H9 (cell line): ENCODE data around the gene ARHGAP26. TPM values are rescaled to one million over a fixed set of nuclear protein-coding genes. Genes with fewer than 3 reads are reported as not detected.

Source experiments
- DNase-seq: peaks from one replicate; pipeline ENCODE4 v3.0.0-alpha.2; 2017
- H2AFZ ChIP-seq: one replicate; pipeline ENCODE4 v1.6.1; 2013; ENCODE audit warnings: mild to moderate bottlenecking, low read length, control low read depth, moderate library complexity
- H2AK5ac ChIP-seq: 2 replicates; pipeline ENCODE4 v1.6.1; 2013; ENCODE audit warnings: low read length, control low read depth, mixed read lengths; ENCODE audit not compliant: insufficient read length
- H2BK120ac ChIP-seq: one replicate; pipeline ENCODE4 v1.6.1; 2013; ENCODE audit warnings: low read depth, mild to moderate bottlenecking, low read length, control low read depth, inconsistent platforms; ENCODE audit not compliant: poor library complexity, severe bottlenecking
- H2BK12ac ChIP-seq: 2 replicates; pipeline ENCODE4 v1.6.1; 2013; ENCODE audit warnings: low read length, control low read depth, mixed read lengths, low read depth; ENCODE audit not compliant: insufficient read length
- H2BK15ac ChIP-seq: 2 replicates; pipeline ENCODE4 v1.6.1; 2013; ENCODE audit warnings: low read depth, low read length, control low read depth
- H2BK20ac ChIP-seq: one replicate; pipeline ENCODE4 v1.6.1; 2013; ENCODE audit warnings: low read depth, mild to moderate bottlenecking, low read length, control low read depth, inconsistent platforms; ENCODE audit not compliant: poor library complexity, severe bottlenecking
- H2BK5ac ChIP-seq: 2 replicates; pipeline ENCODE4 v1.6.1; 2013; ENCODE audit warnings: low read length, control low read depth, mixed read lengths; ENCODE audit not compliant: insufficient read length
- H3K14ac ChIP-seq: 2 replicates; pipeline ENCODE4 v1.6.1; 2013; ENCODE audit warnings: low read length, control low read depth; ENCODE audit not compliant: insufficient read depth
- H3K18ac ChIP-seq: 2 replicates; pipeline ENCODE4 v1.6.1; 2013; ENCODE audit warnings: low read depth, mild to moderate bottlenecking, mixed read lengths, low read length, control low read depth; ENCODE audit not compliant: insufficient read length
- H3K23ac ChIP-seq: 2 replicates; pipeline ENCODE4 v1.6.1; 2013; ENCODE audit warnings: low read length, control low read depth, mixed read lengths, low read depth; ENCODE audit not compliant: insufficient read length
- H3K23me2 ChIP-seq: 2 replicates; pipeline ENCODE4 v1.6.1; 2013; ENCODE audit warnings: low read depth, mild to moderate bottlenecking, mixed read lengths, low read length, control low read depth; ENCODE audit not compliant: insufficient read length, poor library complexity, severe bottlenecking
- H3K27ac ChIP-seq: 2 replicates; pipeline ENCODE4 v1.5.1; 2013; ENCODE audit warnings: low read length, control low read depth, mixed read lengths, low read depth; ENCODE audit not compliant: insufficient read length
- H3K27me3 ChIP-seq: 2 replicates; pipeline ENCODE4 v1.6.1; 2013; ENCODE audit warnings: low read length, control low read depth, inconsistent platforms; ENCODE audit not compliant: insufficient read depth
- H3K4ac ChIP-seq: 2 replicates; pipeline ENCODE4 v1.6.1; 2013; ENCODE audit warnings: low read depth, mild to moderate bottlenecking, control low read depth, inconsistent platforms, low read length, moderate library complexity
- H3K4me1 ChIP-seq: 2 replicates; pipeline ENCODE4 v1.6.1; 2013; ENCODE audit warnings: low read length, control low read depth, inconsistent platforms; ENCODE audit not compliant: insufficient read depth
- H3K4me2 ChIP-seq: 2 replicates; pipeline ENCODE4 v1.6.1; 2013; ENCODE audit warnings: low read length, control low read depth, mixed read lengths; ENCODE audit not compliant: insufficient read length, insufficient read depth
- H3K56ac ChIP-seq: 2 replicates; pipeline ENCODE4 v1.6.1; 2013; ENCODE audit warnings: low read depth, mild to moderate bottlenecking, mixed read lengths, low read length, control low read depth; ENCODE audit not compliant: insufficient read length
- H3K79me1 ChIP-seq: 2 replicates; pipeline ENCODE4 v1.6.1; 2013; ENCODE audit warnings: low read depth, mild to moderate bottlenecking, moderate library complexity, low read length, control low read depth, inconsistent platforms; ENCODE audit not compliant: insufficient read depth, poor library complexity, severe bottlenecking
- H3K79me2 ChIP-seq: 2 replicates; pipeline ENCODE4 v1.6.1; 2013; ENCODE audit warnings: low read length, control low read depth, inconsistent platforms; ENCODE audit not compliant: insufficient read depth
- H3K9ac ChIP-seq: 2 replicates; pipeline ENCODE4 v1.6.1; 2013; ENCODE audit warnings: low read length, control low read depth, mixed read lengths; ENCODE audit not compliant: insufficient read length; ENCODE audit errors: extremely low read depth
- H3K9me3 ChIP-seq: one replicate; pipeline ENCODE4 v1.6.1; 2013; ENCODE audit warnings: low read depth, low read length, inconsistent platforms; ENCODE audit not compliant: control insufficient read depth
- H3T11ph ChIP-seq: one replicate; pipeline ENCODE4 v1.6.1; 2013; ENCODE audit warnings: mild to moderate bottlenecking, low read length, control low read depth, inconsistent platforms
- H4K20me1 ChIP-seq: one replicate; pipeline ENCODE4 v1.6.1; 2013; ENCODE audit not compliant: control insufficient read depth, insufficient read length, insufficient read depth
- H4K5ac ChIP-seq: 2 replicates; pipeline ENCODE4 v1.6.1; 2013; ENCODE audit warnings: low read depth, mild to moderate bottlenecking, mixed read lengths, low read length, control low read depth; ENCODE audit not compliant: insufficient read length
- H4K8ac ChIP-seq: replicated peaks from 2 replicates; pipeline ENCODE4 v1.6.1; 2013; ENCODE audit warnings: low read length, control low read depth, mixed read lengths, low read depth; ENCODE audit not compliant: insufficient read length
- H4K91ac ChIP-seq: 2 replicates; pipeline ENCODE4 v1.6.1; 2013; ENCODE audit warnings: low read depth, mild to moderate bottlenecking, moderate library complexity, mixed read lengths, low read length, control low read depth; ENCODE audit not compliant: insufficient read length
- H3K27ac Mint-ChIP-seq, 3 experiments: 2 replicates in 2 of 3; 3 replicates in 1 of 3; pipeline ENCODE4 v1.8.0; 2020 to 2021; ENCODE audit warnings: mixed read lengths in 3 of 3, mild to moderate bottlenecking in 1 of 3, moderate library complexity in 1 of 3
- H3K27me3 Mint-ChIP-seq: 2 replicates; pipeline ENCODE4 v1.8.0; 2021; ENCODE audit warnings: low read depth, mild to moderate bottlenecking, moderate library complexity, mixed read lengths
- H3K36me3 Mint-ChIP-seq, 3 experiments: 2 replicates in 2 of 3; 3 replicates in 1 of 3; pipeline ENCODE4 v1.8.0; 2020 to 2021; ENCODE audit warnings: low read depth in 3 of 3, mixed read lengths in 3 of 3; ENCODE audit not compliant: insufficient read depth in 1 of 3
- H3K4me1 Mint-ChIP-seq, 2 experiments: 2 replicates each; pipeline ENCODE4 v1.8.0; 2020; ENCODE audit warnings: mixed read lengths in 2 of 2
- H3K4me3 Mint-ChIP-seq, 2 experiments: 2 replicates in 1 of 2; 3 replicates in 1 of 2; pipeline ENCODE4 v1.8.0; 2020 to 2021; ENCODE audit warnings: mild to moderate bottlenecking in 2 of 2, mixed read lengths in 2 of 2, moderate library complexity in 1 of 2
- H3K9me3 Mint-ChIP-seq, 2 experiments: 2 replicates in 1 of 2; 3 replicates in 1 of 2; pipeline ENCODE4 v1.8.0; 2020; ENCODE audit warnings: mild to moderate bottlenecking in 2 of 2, mixed read lengths in 2 of 2, moderate library complexity in 1 of 2
- CTCF ChIP-seq: fragments of 200-600 bp; sonication (generic); conservative IDR thresholded peaks from 3 replicates; pipeline ENCODE4 v1.8.0; 2021; ENCODE audit warnings: antibody characterized with exemption, mild to moderate bottlenecking
- WGBS: extraction: QIAGEN DNeasy Blood & Tissue Kit; methylation state at CpG from one replicate; pipeline ENCODE4 v1.1.7; 2013; ENCODE audit warnings: missing lambda C conversion rate, low lambda C conversion rate, mixed read lengths; ENCODE audit not compliant: insufficient read length; ENCODE audit errors: extremely low coverage; 5-methylcytosine and 5-hydroxymethylcytosine counted together
- total RNA-seq: library from RNA; stranded (reverse); gene quantifications from 2 replicates; pipeline ENCODE4 v1.2.1, GENCODE V29; 2021

ARHGAP26 gene
- total RNA-seq, 1 experiment from 2014 or later = 13.8 TPM

DNA sequence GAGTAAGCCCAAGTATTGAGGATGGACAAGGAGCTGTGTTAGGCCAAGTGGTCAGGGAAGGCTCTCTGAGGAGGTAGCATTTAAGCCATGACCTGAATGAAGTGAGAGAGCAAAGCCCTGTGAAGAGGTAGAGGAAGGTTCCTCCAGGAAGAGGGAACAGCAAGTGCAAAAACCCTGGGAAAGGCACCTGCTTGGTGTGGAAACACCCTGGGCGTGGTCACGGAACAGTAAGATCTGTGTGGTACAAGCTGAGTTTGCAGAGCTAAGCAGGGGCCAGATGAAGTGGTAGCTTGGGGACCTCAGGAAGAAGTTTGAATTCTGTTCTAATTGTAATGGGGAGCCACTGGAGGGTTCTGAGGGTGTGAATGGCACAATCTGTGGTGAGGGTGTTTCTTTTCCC lies 310.2 kb downstream of the ARHGAP26 start:
- Histone ChIP-seq H3K56ac (no peak overlapping the region), H2BK120ac (no peak overlapping the region), H3K14ac (peak overlapping the region; percentile 11; the same call in 1 of the 2 replicates), H3K79me2 (no peaks in the 10 kb centered on the region), H4K8ac (no peak overlapping the region), H2BK5ac (no peak overlapping the region), H3K4me2 (no peak overlapping the region), H2BK15ac (no peak overlapping the region), H3K4me1 (peaks cover 4% of the 10 kb centered on the region; the same call in 1 of the 2 replicates), H4K20me1 (no peaks in the 10 kb centered on the region), H3K9me3 (no peaks in the 10 kb centered on the region), H4K5ac (no peak overlapping the region), H3K9ac (no peak overlapping the region), H2AFZ (no peak overlapping the region), H2BK20ac (no peak overlapping the region), H4K91ac (no peak overlapping the region), H3K18ac (no peak overlapping the region), H2BK12ac (no peak overlapping the region), H3K79me1 (no peaks in the 10 kb centered on the region), H3T11ph (no peak overlapping the region), H3K27ac (no peak overlapping the region), H2AK5ac (no peak overlapping the region), H3K4ac (no peak overlapping the region), H3K23ac (no peak overlapping the region), H3K27me3 (no peaks in the 10 kb centered on the region), H3K23me2 (no peaks in the 10 kb centered on the region)
- TF ChIP-seq CTCF = no peak
- Mint-ChIP-seq H3K9me3 (no peaks in the 10 kb centered on the region), H3K27ac (peak overlapping the region in 1 of 3 experiments; percentile 1; a peak in 1 of 7 replicates), H3K4me3 (no peak overlapping the region), H3K36me3 (no peaks in the 10 kb centered on the region; a peak in 2 of 7 replicates), H3K4me1 (peaks cover 16 to 20% of the 10 kb centered on the region in 2 experiments), H3K27me3 (no peaks in the 10 kb centered on the region)
- DNase-seq = no peak
- WGBS = no CpG with 5 or more reads among the region's 2 CpGs
